Fibroblast of gingiva (primary cell): Measurements from ENCODE around the gene ALDH1A3.

ENCODE experiments used
- DNase-seq: peaks from one replicate; pipeline ENCODE4 v3.0.0-alpha.2; 2011; ENCODE audit warnings: low read depth

Gene ALDH1A3

GRCh38 chr15:100958326-100959065 lies 78.9 kb downstream of the ALDH1A3 start:
- DNase-seq = peak; percentile 65

- no peak for DNase-seq
Observed at GRCh38 chr15:100959066-100960050, 79.7 kb downstream of the ALDH1A3 start.
